OCI-LY3 (cell line): ENCODE results near the gene THTPA.
"Not testable (repeated sequence)": the region's sequence is repeated elsewhere in the genome, so short reads cannot be mapped to it uniquely, and the experiment has no call there.

Source experiments
- H2AFZ ChIP-seq: fragments of 200-600, 300-600 bp; shearing (Covaris generic); 2 replicates; pipeline ENCODE4 v1.6.0; 2014; ENCODE audit warnings: antibody characterized with exemption, low read depth, low read length
- H3K27ac ChIP-seq: fragments of 200-600, 300-600 bp; sonication (generic); 2 replicates; pipeline ENCODE4 v1.5.1; 2014; ENCODE audit warnings: mild to moderate bottlenecking, low read length, moderate library complexity, mixed read lengths
- H3K27me3 ChIP-seq: fragments of 200-600, 300-600 bp; sonication (generic); 2 replicates; pipeline ENCODE4 v1.6.1; 2014; ENCODE audit warnings: low read depth, low read length, mixed read lengths
- H3K36me3 ChIP-seq: fragments of 200-600, 300-600 bp; sonication (generic); replicated peaks from 2 replicates; pipeline ENCODE3; 2014; ENCODE audit warnings: low read depth, low read length, mixed read lengths
- H3K4me1 ChIP-seq: fragments of 300-600, 200-600 bp; sonication (generic); 2 replicates; pipeline ENCODE4 v1.6.1; 2014; ENCODE audit warnings: low read length, mixed read lengths
- H3K4me2 ChIP-seq: fragments of 200-600, 300-600 bp; sonication (generic); 2 replicates; pipeline ENCODE4 v1.6.1; 2014; ENCODE audit warnings: low read length, mixed read lengths
- H3K4me3 ChIP-seq: fragments of 300-600, 200-600 bp; sonication (generic); 2 replicates; pipeline ENCODE4 v1.5.1; 2014; ENCODE audit warnings: antibody characterized with exemption, mild to moderate bottlenecking, low read length, moderate library complexity
- H3K79me2 ChIP-seq: fragments of 300-600, 200-600 bp; shearing (Covaris generic); 2 replicates; pipeline ENCODE4 v1.6.1; 2014; ENCODE audit warnings: mild to moderate bottlenecking, low read length, mixed read lengths
- H3K9ac ChIP-seq: fragments of 300-600, 200-600 bp; shearing (Covaris generic); 2 replicates; pipeline ENCODE4 v1.6.0; 2014; ENCODE audit warnings: mild to moderate bottlenecking, low read length, moderate library complexity
- H3K9me3 ChIP-seq: fragments of 200-600, 300-600 bp; shearing (Covaris generic); 2 replicates; pipeline ENCODE4 v1.6.1; 2014; ENCODE audit warnings: low read length, mixed read lengths; ENCODE audit not compliant: insufficient read depth
- H4K20me1 ChIP-seq: fragments of 200-600, 300-600 bp; sonication (generic); 2 replicates; pipeline ENCODE4 v1.6.1; 2016; ENCODE audit warnings: low read length, mixed read lengths; ENCODE audit not compliant: insufficient read depth
- CTCF ChIP-seq: fragments of 200-600, 300-600 bp; sonication (generic); IDR thresholded peaks from 2 replicates; pipeline ENCODE4 v1.5.1; 2014; ENCODE audit warnings: antibody characterized with exemption, low read length, low read depth
- EZH2phosphoT487 ChIP-seq: fragments of 200-600 bp; shearing (Covaris generic); IDR thresholded peaks from 2 replicates; pipeline ENCODE4 v1.6.1; 2018; ENCODE audit warnings: antibody characterized with exemption, mixed run types, low read depth

Gene THTPA

GRCh38 chr14:23588884-23589598 lies 33.0 kb downstream of the THTPA start:
- H3K4me2 ChIP-seq, result peak overlapping the region; percentile 38

GRCh38 chr14:23589606-23590005 lies 33.5 kb downstream of the THTPA start:
- Histone ChIP-seq H4K20me1 (no peaks in the 10 kb centered on the region), H3K36me3 (no peaks in the 10 kb centered on the region), H3K4me3 (no peak overlapping the region), H3K27me3 (peaks cover 2% of the 10 kb centered on the region; the same call in 1 of the 2 replicates), H3K27ac (no peak overlapping the region), H3K4me1 (peaks cover 8% of the 10 kb centered on the region), H2AFZ (peak overlapping the region; percentile 47), H3K9me3 (no peaks in the 10 kb centered on the region), H3K9ac (no peak overlapping the region), H3K4me2 (peak overlapping the region; percentile 38), H3K79me2 (no peaks in the 10 kb centered on the region)
- no peak for TF ChIP-seq EZH2phosphoT487

More at GRCh38 chr14:23588884-23589598, 33.0 kb downstream of the THTPA start:
- H2AFZ ChIP-seq, result peak overlapping the region; percentile 47
- H3K9ac ChIP-seq, result no peak overlapping the region
- no peaks in the 10 kb centered on the region for H3K79me2 ChIP-seq
- H3K4me3 ChIP-seq, result no peak overlapping the region
- no peaks in the 10 kb centered on the region for H3K9me3 ChIP-seq
- peaks cover 8% of the 10 kb centered on the region for H3K4me1 ChIP-seq
- H4K20me1 ChIP-seq, result no peaks in the 10 kb centered on the region
- no peak overlapping the region for H3K27ac ChIP-seq
- no peaks in the 10 kb centered on the region; the same call in 1 of the 2 replicates for H3K27me3 ChIP-seq
- H3K36me3 ChIP-seq, result no peaks in the 10 kb centered on the region
- TF ChIP-seq CTCF (peak; percentile 77), EZH2phosphoT487 (no peak)

GRCh38 chr14:23590198-23590597 lies 34.1 kb downstream of the THTPA start:
- H3K9ac ChIP-seq, result no peak overlapping the region
- H3K4me2 ChIP-seq, result no peak overlapping the region
- H3K27ac ChIP-seq, result no peak overlapping the region
- H2AFZ ChIP-seq, result no peak overlapping the region
- H3K4me3 ChIP-seq, result no peak overlapping the region
- H3K36me3 ChIP-seq, result no peaks in the 10 kb centered on the region
- no peaks in the 10 kb centered on the region for H3K9me3 ChIP-seq
- TF ChIP-seq EZH2phosphoT487, result no peak
- TF ChIP-seq CTCF, result no peak
- H3K79me2 ChIP-seq, result no peaks in the 10 kb centered on the region
- H3K27me3 ChIP-seq, result peaks cover 4% of the 10 kb centered on the region; the same call in 1 of the 2 replicates
- peaks cover 8% of the 10 kb centered on the region for H3K4me1 ChIP-seq
- H4K20me1 ChIP-seq, result no peaks in the 10 kb centered on the region

- not testable (repeated sequence) for H3K27me3 ChIP-seq, H3K36me3 ChIP-seq, H3K4me1 ChIP-seq, H3K9me3 ChIP-seq, H4K20me1 ChIP-seq, H3K9ac ChIP-seq, H3K4me3 ChIP-seq, H3K79me2 ChIP-seq, H3K4me2 ChIP-seq, H2AFZ ChIP-seq, H3K27ac ChIP-seq
Observed at GRCh38 chr14:23594191-23594590, 38.1 kb downstream of the THTPA start.

- Histone ChIP-seq H3K79me2 (no peaks in the 10 kb centered on the region), H3K4me2 (no peak overlapping the region), H4K20me1 (no peaks in the 10 kb centered on the region), H3K27me3 (no peaks in the 10 kb centered on the region), H3K4me3 (no peak overlapping the region), H3K9me3 (no peaks in the 10 kb centered on the region), H2AFZ (no peak overlapping the region), H3K4me1 (no peaks in the 10 kb centered on the region), H3K27ac (no peak overlapping the region), H3K9ac (no peak overlapping the region), H3K36me3 (no peaks in the 10 kb centered on the region)
- TF ChIP-seq EZH2phosphoT487 (no peak), CTCF (no peak)
Observed at GRCh38 chr14:23600322-23600707, 44.2 kb downstream of the THTPA start.
